Nephron progenitor cell (in vitro differentiated cells): ENCODE data around the gene GNG10.

Experiments
- DNase-seq: peaks from one replicate; pipeline ENCODE4 v3.0.0; 2021
- H3K27ac Mint-ChIP-seq: 2 replicates; pipeline ENCODE4 v1.8.0; 2021; ENCODE audit warnings: mild to moderate bottlenecking, moderate library complexity, mixed read lengths
- H3K27me3 Mint-ChIP-seq: 2 replicates; pipeline ENCODE4 v1.8.0; 2021; ENCODE audit warnings: mild to moderate bottlenecking, low read depth, mixed read lengths; ENCODE audit not compliant: poor library complexity
- H3K36me3 Mint-ChIP-seq: 2 replicates; pipeline ENCODE4 v1.8.0; 2021; ENCODE audit warnings: low read depth, mixed read lengths
- H3K4me1 Mint-ChIP-seq: 2 replicates; pipeline ENCODE4 v1.8.0; 2021; ENCODE audit warnings: mixed read lengths
- H3K4me3 Mint-ChIP-seq: 2 replicates; pipeline ENCODE4 v1.8.0; 2021; ENCODE audit warnings: mild to moderate bottlenecking, moderate library complexity, mixed read lengths
- H3K9me3 Mint-ChIP-seq: 2 replicates; pipeline ENCODE4 v1.8.0; 2021; ENCODE audit warnings: mild to moderate bottlenecking, moderate library complexity, mixed read lengths
- CTCF ChIP-seq: fragments of 200-600 bp; sonication (generic); IDR thresholded peaks from 2 replicates; pipeline ENCODE4 v1.5.0; 2021; ENCODE audit warnings: antibody characterized with exemption

GNG10 gene

GRCh38 chr9:111632060-111632459 is 29.3 kb upstream of the GNG10 start:
- Mint-ChIP-seq H3K4me1 (peaks cover 29% of the 10 kb centered on the region), H3K27me3 (no peaks in the 10 kb centered on the region), H3K36me3 (peaks cover 21% of the 10 kb centered on the region), H3K9me3 (no peaks in the 10 kb centered on the region), H3K4me3 (peak overlapping the region; percentile 94), H3K27ac (no peak overlapping the region)
- no peak for TF ChIP-seq CTCF
- no peak for DNase-seq

GRCh38 chr9:111632695-111633388 is 28.6 kb upstream of the GNG10 start:
- peaks cover 29% of the 10 kb centered on the region for H3K4me1 Mint-ChIP-seq
- H3K27me3 Mint-ChIP-seq, result no peaks in the 10 kb centered on the region
- H3K36me3 Mint-ChIP-seq, result peaks cover 21% of the 10 kb centered on the region
- peak overlapping the region; percentile 94 for H3K4me3 Mint-ChIP-seq
- no peak for TF ChIP-seq CTCF
- DNase-seq, result no peak
- no peaks in the 10 kb centered on the region for H3K9me3 Mint-ChIP-seq
- H3K27ac Mint-ChIP-seq, result no peak overlapping the region

- no peak for DNase-seq
- no peak for TF ChIP-seq CTCF
- Mint-ChIP-seq H3K36me3 (peaks cover 21% of the 10 kb centered on the region), H3K4me3 (peak overlapping the region; percentile 94), H3K27ac (no peak overlapping the region), H3K27me3 (no peaks in the 10 kb centered on the region), H3K9me3 (no peaks in the 10 kb centered on the region), H3K4me1 (peaks cover 29% of the 10 kb centered on the region)
These were observed 28.0 kb upstream of the GNG10 start for GRCh38 chr9:111633389-111633736.

- H3K4me3 Mint-ChIP-seq, result no peak overlapping the region
- no peaks in the 10 kb centered on the region for H3K9me3 Mint-ChIP-seq
- TF ChIP-seq CTCF, result no peak
- peaks cover 29% of the 10 kb centered on the region for H3K4me1 Mint-ChIP-seq
- peaks cover 21% of the 10 kb centered on the region for H3K36me3 Mint-ChIP-seq
- H3K27me3 Mint-ChIP-seq, result no peaks in the 10 kb centered on the region
- no peak overlapping the region for H3K27ac Mint-ChIP-seq
- DNase-seq, result no peak
These were observed 26.5 kb upstream of the GNG10 start for GRCh38 chr9:111634860-111635259.

GRCh38 chr9:111637421-111637950 is 23.9 kb upstream of the GNG10 start:
- DNase-seq, result no peak
- Mint-ChIP-seq H3K9me3 (peaks cover under 1% of the 10 kb centered on the region), H3K27ac (no peak overlapping the region), H3K36me3 (peaks cover 21% of the 10 kb centered on the region), H3K27me3 (no peaks in the 10 kb centered on the region), H3K4me3 (no peak overlapping the region), H3K4me1 (peaks cover 22% of the 10 kb centered on the region)
- TF ChIP-seq CTCF, result no peak

- no peak for TF ChIP-seq CTCF
- Mint-ChIP-seq H3K4me1 (no peaks in the 10 kb centered on the region), H3K9me3 (peaks cover 4% of the 10 kb centered on the region), H3K27me3 (no peaks in the 10 kb centered on the region), H3K27ac (no peak overlapping the region), H3K4me3 (no peak overlapping the region), H3K36me3 (peaks cover 51% of the 10 kb centered on the region)
- DNase-seq, result no peak
These were observed 17.1 kb upstream of the GNG10 start for GRCh38 chr9:111644195-111644772.
